SH-SY5Y (cell line): ENCODE data around the gene CST8.

Source experiments
- GATA2 ChIP-seq: IDR thresholded peaks from 2 replicates; pipeline ENCODE4 v1.6.1; 2011; ENCODE audit warnings: mild to moderate bottlenecking, low read depth, low read length
- GATA3 ChIP-seq: IDR thresholded peaks from 2 replicates; pipeline ENCODE4 v1.6.1; 2011; ENCODE audit warnings: low read depth, mild to moderate bottlenecking, low read length, moderate library complexity

DNA sequence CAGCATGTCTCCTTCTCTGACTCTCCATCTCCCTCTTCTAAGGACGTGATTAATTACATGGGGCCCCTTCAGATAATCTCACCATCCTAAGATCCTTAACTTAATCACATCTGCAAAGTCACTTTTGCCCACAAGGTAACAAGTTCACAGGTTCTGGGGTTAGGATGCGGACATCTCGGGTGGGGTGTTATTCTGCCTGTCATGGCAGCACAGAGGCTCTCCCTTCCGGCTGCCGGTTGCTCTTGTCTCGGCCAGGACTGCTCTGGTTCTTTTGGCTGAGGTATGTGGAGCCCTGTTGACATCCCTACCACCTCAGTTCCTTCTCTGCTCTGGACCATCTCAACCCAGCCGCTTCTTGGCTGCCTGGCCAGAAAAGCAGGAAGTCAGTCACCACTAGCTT, 34.0 kb upstream of the CST8 start:
- TF ChIP-seq GATA2 (no peak), GATA3 (no peak)
